ENCODE data around the gene BLM. TPM values are rescaled to one million over a fixed set of nuclear protein-coding genes. Genes with fewer than 3 reads are reported as not detected.

BLM gene
- total and polyA plus RNA-seq, 2 of the 13 experiments (the other 11 are each of a cell fraction or from before 2014, with no cell fraction given), result 5.1 to 11.8 TPM

- TF ChIP-seq MXD1 (CRISPR knock-in tag; IDR thresholded peaks at IDR 0.05) (peak; percentile 89; the same call in 1 of the 2 replicates), ZXDC (CRISPR knock-in tag; IDR thresholded peaks at IDR 0.05) (peak; percentile 50; the same call in 1 of the 2 replicates), ZIK1 (CRISPR knock-in tag; IDR thresholded peaks at IDR 0.05; ENCODE audit: borderline replicate concordance, low read depth) (0 out of 2 replicates have a peak, but pooled peaks have one; percentile 36), CCDC6 (CRISPR knock-in tag; IDR thresholded peaks at IDR 0.05) (peak; percentile 99), ZNF350 (CRISPR knock-in tag; IDR thresholded peaks at IDR 0.05; ENCODE audit: borderline replicate concordance, low read depth) (no peak; the same call in 1 of the 2 replicates), ZNF280B (CRISPR knock-in tag; IDR thresholded peaks at IDR 0.05; ENCODE audit: borderline replicate concordance) (peak; percentile 61; the same call in 1 of the 2 replicates), ZNF639 (CRISPR knock-in tag; conservative IDR thresholded peaks at IDR 0.05) (0 out of 2 replicates have a peak, but pooled peaks have one; percentile 36), ZNF589 (CRISPR knock-in tag; conservative IDR thresholded peaks at IDR 0.05) (peak; percentile 93; the same call in 1 of the 2 replicates), ZBTB26 (CRISPR knock-in tag; IDR thresholded peaks at IDR 0.05; ENCODE audit: borderline replicate concordance) (no peak; the same call in 1 of the 2 replicates), THRA (CRISPR knock-in tag; IDR thresholded peaks at IDR 0.05; ENCODE audit: borderline replicate concordance) (no peak), ZNF383 (CRISPR knock-in tag; IDR thresholded peaks at IDR 0.05; ENCODE audit: borderline replicate concordance) (no peak), ZNF747 (CRISPR knock-in tag; IDR thresholded peaks at IDR 0.05; ENCODE audit: borderline replicate concordance) (no peak), ZNF460 (CRISPR knock-in tag; IDR thresholded peaks at IDR 0.05; ENCODE audit: borderline replicate concordance) (no peak), ZNF362 (CRISPR knock-in tag; IDR thresholded peaks at IDR 0.05; ENCODE audit: borderline replicate concordance) (no peak), RBM39 (IDR thresholded peaks at IDR 0.05; ENCODE audit: low read depth, low read length, poor library complexity, severe bottlenecking) (no peak), SALL2 (CRISPR knock-in tag; IDR thresholded peaks at IDR 0.05) (peak; percentile 76)
Observed at GRCh38 chr15:90716976-90717821, at the start of gene BLM (continued).

Measured in HepG2 (cell line).